ENCODE data around the gene AP4B1.

DNA sequence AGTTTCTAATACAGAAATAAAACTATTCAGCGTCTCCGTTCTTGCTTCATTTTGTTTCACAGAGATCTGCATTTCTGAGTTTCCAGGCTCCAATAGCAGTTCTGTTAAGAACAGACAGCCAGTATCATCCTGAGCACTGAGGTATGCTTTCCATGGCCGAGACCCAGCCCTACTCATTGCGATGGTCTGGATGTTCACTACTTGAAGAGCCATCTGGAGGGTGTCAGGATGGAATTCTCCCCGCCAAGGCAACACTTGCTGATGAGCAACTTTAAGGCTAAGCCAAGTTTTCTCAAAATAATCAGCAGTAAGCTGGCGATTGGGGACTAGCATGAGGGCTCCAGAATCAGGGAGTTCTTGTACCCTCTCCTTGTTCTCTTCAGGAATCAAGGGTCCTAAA lies 9.5 kb downstream of the AP4B1 start:
- TF ChIP-seq, protein P1, sequence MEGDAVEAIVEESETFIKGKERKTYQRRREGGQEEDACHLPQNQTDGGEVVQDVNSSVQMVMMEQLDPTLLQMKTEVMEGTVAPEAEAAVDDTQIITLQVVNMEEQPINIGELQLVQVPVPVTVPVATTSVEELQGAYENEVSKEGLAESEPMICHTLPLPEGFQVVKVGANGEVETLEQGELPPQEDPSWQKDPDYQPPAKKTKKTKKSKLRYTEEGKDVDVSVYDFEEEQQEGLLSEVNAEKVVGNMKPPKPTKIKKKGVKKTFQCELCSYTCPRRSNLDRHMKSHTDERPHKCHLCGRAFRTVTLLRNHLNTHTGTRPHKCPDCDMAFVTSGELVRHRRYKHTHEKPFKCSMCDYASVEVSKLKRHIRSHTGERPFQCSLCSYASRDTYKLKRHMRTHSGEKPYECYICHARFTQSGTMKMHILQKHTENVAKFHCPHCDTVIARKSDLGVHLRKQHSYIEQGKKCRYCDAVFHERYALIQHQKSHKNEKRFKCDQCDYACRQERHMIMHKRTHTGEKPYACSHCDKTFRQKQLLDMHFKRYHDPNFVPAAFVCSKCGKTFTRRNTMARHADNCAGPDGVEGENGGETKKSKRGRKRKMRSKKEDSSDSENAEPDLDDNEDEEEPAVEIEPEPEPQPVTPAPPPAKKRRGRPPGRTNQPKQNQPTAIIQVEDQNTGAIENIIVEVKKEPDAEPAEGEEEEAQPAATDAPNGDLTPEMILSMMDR (IDR thresholded peaks at IDR 0.05) = no peak
- no peak for TF ChIP-seq ZFX (IDR thresholded peaks at IDR 0.05; ENCODE audit: borderline replicate concordance)

Measured in 22Rv1 (cell line).